Stimulated activated CD8-positive, alpha-beta memory T cell treated with anti-CD3 and anti-CD28 coated beads, Interleukin-7, amount 100 ng/mL, for 48 hours (primary cell): ENCODE data around the gene PRR29.

Experiments
- DNase-seq, 2 donors: peaks; one replicate each; pipeline ENCODE4 v3.0.0-alpha.2; 2020; ENCODE audit warnings: low read depth in 1 of 2; ENCODE audit errors: extremely low read depth in 1 of 2

PRR29 gene

GRCh38 chr17:63998050-63998720, at the start of gene PRR29:
PRR29 (plus strand) TSS chr17:63998351; CDS start chr17:63998365, 14 bp downstream.
- peak; percentile 44 to 45 for DNase-seq

- DNase-seq, result no peak
These were observed 49.6 kb upstream of the PRR29 start for GRCh38 chr17:63948521-63948920.

GRCh38 chr17:63949576-63950250, 48.4 kb upstream of the PRR29 start:
- no peak for DNase-seq

GRCh38 chr17:63950940-63951907, 46.9 kb upstream of the PRR29 start:
- DNase-seq, result no peak

GRCh38 chr17:63954402-63955063, 43.6 kb upstream of the PRR29 start:
- DNase-seq, result no peak

- no peak for DNase-seq
These were observed 42.9 kb upstream of the PRR29 start for GRCh38 chr17:63955232-63955631.

- no peak for DNase-seq
These were observed 42.4 kb upstream of the PRR29 start for GRCh38 chr17:63955791-63956190.

- no peak for DNase-seq
These were observed 41.7 kb upstream of the PRR29 start for GRCh38 chr17:63956296-63956920.

- no peak for DNase-seq
These were observed 38.1 kb upstream of the PRR29 start for GRCh38 chr17:63960006-63960405.

- DNase-seq, result no peak
These were observed 37.7 kb upstream of the PRR29 start for GRCh38 chr17:63960430-63960829.

- peak in 1 of 2 donors; percentile 33 for DNase-seq
These were observed 36.6 kb upstream of the PRR29 start for GRCh38 chr17:63961355-63962212.

- DNase-seq, result no peak
These were observed 35.8 kb upstream of the PRR29 start for GRCh38 chr17:63962298-63962744.

- DNase-seq, result no peak
These were observed 35.0 kb upstream of the PRR29 start for GRCh38 chr17:63963123-63963522.

GRCh38 chr17:63966646-63967264, 31.4 kb upstream of the PRR29 start:
- peak in 1 of 2 donors; percentile 44 for DNase-seq

- no peak for DNase-seq
These were observed 30.2 kb upstream of the PRR29 start for GRCh38 chr17:63967953-63968352.

GRCh38 chr17:63969278-63969677, 28.9 kb upstream of the PRR29 start:
- no peak for DNase-seq

- DNase-seq, result no peak
These were observed 25.4 kb upstream of the PRR29 start, which contains the start of gene SCN4A for GRCh38 chr17:63972796-63973195. SCN4A (minus strand) TSS chr17:63972918; CDS start chr17:63972841, 77 bp downstream.

- no peak for DNase-seq
These were observed 24.9 kb upstream of the PRR29 start for GRCh38 chr17:63973247-63973646.
